Measurements from ENCODE around the gene PAPSS2. TPM values are rescaled to one million over a fixed set of nuclear protein-coding genes. Genes with fewer than 3 reads are reported as not detected.

The PAPSS2 gene
- total and polyA plus RNA-seq, 7 donors, result 7.1 to 88.9 (median 8.6) TPM

DNA sequence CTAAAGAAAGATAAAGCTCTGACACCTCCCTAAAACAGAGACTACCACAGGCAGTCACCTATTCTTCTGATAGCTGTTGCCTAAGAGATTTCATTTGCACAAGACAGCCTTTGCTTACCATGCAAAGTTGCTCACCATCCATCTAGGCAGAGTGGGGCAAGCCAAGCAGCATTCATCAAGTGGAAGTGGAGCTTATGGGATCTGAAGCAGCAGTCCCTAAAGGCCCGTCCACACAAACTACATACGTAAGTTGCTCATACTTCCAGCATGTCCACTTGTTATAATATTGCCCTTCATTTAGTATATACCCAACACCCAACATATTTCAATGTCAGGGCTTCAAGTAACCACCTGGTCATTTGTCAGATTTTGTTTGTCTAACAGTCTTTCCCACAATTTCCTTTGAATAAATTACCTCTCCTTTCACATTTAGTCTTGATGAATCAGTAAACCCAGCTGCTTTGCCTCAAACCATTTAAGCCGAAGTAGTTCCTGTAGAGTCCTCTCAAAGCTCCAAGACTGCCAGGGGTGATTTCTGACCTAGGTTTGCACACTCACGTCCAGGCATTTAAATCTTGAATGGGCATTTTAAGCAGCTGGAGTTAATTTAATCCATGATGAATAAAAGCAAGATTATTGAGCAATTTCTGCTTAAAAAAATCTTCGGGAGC, 90.5 kb downstream of the PAPSS2 start:
- no peak for DNase-seq
- no peaks in the 10 kb centered on the region for H3K9me3 ChIP-seq
- 63 to 84% methylated on average over 5 of the region's 5 CpGs for WGBS, 2 donors
- H3K27ac ChIP-seq, result peak overlapping the region in 1 of 4 donors; percentile 2
- peaks cover 0 to 7% (median 6%) of the 10 kb centered on the region in 4 donors for H3K4me1 ChIP-seq
- peaks cover 0 to 14% (median 4%) of the 10 kb centered on the region in 4 donors for H3K36me3 ChIP-seq
- no peaks in the 10 kb centered on the region for H3K27me3 ChIP-seq
- TF ChIP-seq, protein P1, sequence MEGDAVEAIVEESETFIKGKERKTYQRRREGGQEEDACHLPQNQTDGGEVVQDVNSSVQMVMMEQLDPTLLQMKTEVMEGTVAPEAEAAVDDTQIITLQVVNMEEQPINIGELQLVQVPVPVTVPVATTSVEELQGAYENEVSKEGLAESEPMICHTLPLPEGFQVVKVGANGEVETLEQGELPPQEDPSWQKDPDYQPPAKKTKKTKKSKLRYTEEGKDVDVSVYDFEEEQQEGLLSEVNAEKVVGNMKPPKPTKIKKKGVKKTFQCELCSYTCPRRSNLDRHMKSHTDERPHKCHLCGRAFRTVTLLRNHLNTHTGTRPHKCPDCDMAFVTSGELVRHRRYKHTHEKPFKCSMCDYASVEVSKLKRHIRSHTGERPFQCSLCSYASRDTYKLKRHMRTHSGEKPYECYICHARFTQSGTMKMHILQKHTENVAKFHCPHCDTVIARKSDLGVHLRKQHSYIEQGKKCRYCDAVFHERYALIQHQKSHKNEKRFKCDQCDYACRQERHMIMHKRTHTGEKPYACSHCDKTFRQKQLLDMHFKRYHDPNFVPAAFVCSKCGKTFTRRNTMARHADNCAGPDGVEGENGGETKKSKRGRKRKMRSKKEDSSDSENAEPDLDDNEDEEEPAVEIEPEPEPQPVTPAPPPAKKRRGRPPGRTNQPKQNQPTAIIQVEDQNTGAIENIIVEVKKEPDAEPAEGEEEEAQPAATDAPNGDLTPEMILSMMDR (IDR thresholded peaks at IDR 0.05), result no peak
- TF ChIP-seq EP300 (IDR thresholded peaks at IDR 0.05) (no peak), POLR2A (IDR thresholded peaks at IDR 0.05) (no peak), POLR2AphosphoS5 (IDR thresholded peaks at IDR 0.05) (no peak)
- H3K4me3 ChIP-seq, result no peak overlapping the region
- intact Hi-C loops (cut with DNase I), result no loop called here

- Histone ChIP-seq H3K36me3 (peaks cover 0 to 21% (median 4%) of the 10 kb centered on the region in 4 donors), H3K9me3 (no peaks in the 10 kb centered on the region), H3K27me3 (no peaks in the 10 kb centered on the region), H3K27ac (peak overlapping the region in 1 of 4 donors; percentile 2), H3K4me3 (no peak overlapping the region), H3K4me1 (peaks cover 0 to 7% (median 6%) of the 10 kb centered on the region in 4 donors)
- no peak for DNase-seq
- TF ChIP-seq POLR2AphosphoS5 (IDR thresholded peaks at IDR 0.05), result no peak
- no peak for TF ChIP-seq POLR2A (IDR thresholded peaks at IDR 0.05)
- TF ChIP-seq, protein P1 (IDR thresholded peaks at IDR 0.05), result no peak
- no peak for TF ChIP-seq EP300 (IDR thresholded peaks at IDR 0.05)
- intact Hi-C loops (cut with DNase I), result no loop called here
Observed at GRCh38 chr10:87750817-87751216, 91.1 kb downstream of the PAPSS2 start.

DNA sequence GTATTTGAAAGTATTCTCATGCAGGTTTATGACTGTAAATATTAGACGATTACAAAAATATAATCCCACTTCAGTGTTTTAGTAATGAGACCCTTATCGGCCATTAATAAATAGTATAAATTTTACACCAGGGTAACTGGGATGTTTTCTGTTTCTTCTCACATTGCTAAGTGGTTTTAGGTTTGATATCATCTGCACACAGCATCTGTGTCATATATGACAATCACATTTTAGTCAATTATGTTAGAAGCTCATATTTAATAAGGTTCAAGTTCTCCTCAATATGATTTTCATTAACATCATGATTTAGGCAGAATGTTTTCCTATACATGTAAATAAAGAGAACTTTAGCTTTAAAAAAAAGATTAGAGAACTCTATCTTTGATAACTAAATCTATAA, 91.6 kb downstream of the PAPSS2 start:
- TF ChIP-seq POLR2A (IDR thresholded peaks at IDR 0.05), result no peak
- TF ChIP-seq POLR2AphosphoS5 (IDR thresholded peaks at IDR 0.05), result no peak
- TF ChIP-seq EP300 (IDR thresholded peaks at IDR 0.05), result no peak
- TF ChIP-seq, protein P1 (IDR thresholded peaks at IDR 0.05), result no peak
- intact Hi-C loops (cut with DNase I), result no loop called here
- WGBS, 2 donors, result 66 to 88% methylated on average over 2 of the region's 2 CpGs
- Histone ChIP-seq H3K27ac (no peak overlapping the region), H3K9me3 (no peaks in the 10 kb centered on the region), H3K27me3 (no peaks in the 10 kb centered on the region), H3K4me3 (no peak overlapping the region), H3K36me3 (peaks cover 0 to 25% (median 6%) of the 10 kb centered on the region in 4 donors), H3K4me1 (peaks cover 0 to 7% (median 6%) of the 10 kb centered on the region in 4 donors)
- no peak for DNase-seq

DNA sequence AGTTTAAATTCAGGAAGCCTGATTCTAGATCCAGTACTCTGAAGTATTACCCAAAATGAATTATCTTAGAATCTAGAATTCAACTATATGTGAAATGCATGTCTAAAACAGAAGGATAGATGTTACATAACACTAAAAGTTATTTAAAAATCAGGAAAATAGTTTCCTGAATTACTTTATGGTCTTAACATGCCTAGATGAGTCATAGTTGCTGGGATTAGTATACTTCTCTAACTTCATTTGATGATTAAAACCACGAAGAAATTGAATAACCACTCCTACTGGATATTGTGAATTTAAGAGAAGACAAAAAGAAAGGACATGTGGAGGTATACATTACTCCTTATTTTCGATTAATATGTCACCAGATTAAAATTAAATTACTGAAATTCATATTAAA, 92.9 kb downstream of the PAPSS2 start:
- H3K4me1 ChIP-seq, result no peaks in the 10 kb centered on the region
- no peaks in the 10 kb centered on the region for H3K9me3 ChIP-seq
- H3K4me3 ChIP-seq, result no peak overlapping the region
- H3K27me3 ChIP-seq, result no peaks in the 10 kb centered on the region
- H3K27ac ChIP-seq, result no peak overlapping the region
- H3K36me3 ChIP-seq, result peaks cover 0 to 33% (median 7%) of the 10 kb centered on the region in 4 donors
- no peak for TF ChIP-seq POLR2A (IDR thresholded peaks at IDR 0.05)
- TF ChIP-seq, protein P1 (IDR thresholded peaks at IDR 0.05), result no peak
- TF ChIP-seq POLR2AphosphoS5 (IDR thresholded peaks at IDR 0.05), result no peak
- TF ChIP-seq EP300 (IDR thresholded peaks at IDR 0.05), result no peak
- no peak for DNase-seq
- 48 to 78% methylated on average over 2 of the region's 2 CpGs for WGBS, 2 donors
- intact Hi-C loops (cut with DNase I), result no loop called here

All from sigmoid colon (tissue), 7 donors.